ENCODE data around the gene SF3B5.
A peak's percentile ranks its signal among the peaks of the same experiment; 100 is the strongest.
"Not testable (repeated sequence)": the region's sequence is repeated elsewhere in the genome, so short reads cannot be mapped to it uniquely, and the experiment has no call there.

SF3B5 gene

DNA sequence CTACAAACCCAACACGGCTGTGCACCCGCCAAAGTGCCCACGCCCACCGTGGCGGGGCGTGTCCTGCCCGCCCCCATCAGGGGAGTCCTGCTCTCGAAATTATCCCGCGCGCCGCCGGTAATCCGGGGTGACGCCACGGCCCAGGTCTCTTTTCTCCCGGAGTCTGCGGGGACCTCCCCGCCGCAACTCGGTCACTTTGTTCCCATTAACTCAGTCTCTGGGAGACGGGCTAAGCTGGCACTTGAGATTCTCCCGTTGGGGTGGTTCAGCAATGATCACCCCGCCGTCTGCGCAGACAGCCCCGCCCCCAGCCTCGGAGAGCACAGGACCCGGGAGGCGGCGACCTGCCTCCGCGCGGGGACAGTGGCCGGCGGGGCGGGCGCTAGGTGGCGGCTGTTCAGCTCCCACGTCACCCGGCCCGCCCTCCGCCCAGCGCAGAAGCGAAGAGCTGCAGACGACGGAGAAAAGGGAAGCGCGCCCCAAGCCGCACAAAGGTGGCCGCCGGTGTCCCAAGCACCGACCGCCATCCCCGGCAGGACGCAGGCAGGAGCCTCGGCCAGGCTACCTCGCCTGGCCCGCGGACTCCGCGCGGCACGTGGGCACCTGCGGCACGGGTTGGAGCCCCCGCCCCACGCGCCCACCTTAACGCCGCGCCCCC, 31.5 kb downstream of the SF3B5 start:
- peak; percentile 85 for DNase-seq (ENCODE audit: low spot score)

DNA sequence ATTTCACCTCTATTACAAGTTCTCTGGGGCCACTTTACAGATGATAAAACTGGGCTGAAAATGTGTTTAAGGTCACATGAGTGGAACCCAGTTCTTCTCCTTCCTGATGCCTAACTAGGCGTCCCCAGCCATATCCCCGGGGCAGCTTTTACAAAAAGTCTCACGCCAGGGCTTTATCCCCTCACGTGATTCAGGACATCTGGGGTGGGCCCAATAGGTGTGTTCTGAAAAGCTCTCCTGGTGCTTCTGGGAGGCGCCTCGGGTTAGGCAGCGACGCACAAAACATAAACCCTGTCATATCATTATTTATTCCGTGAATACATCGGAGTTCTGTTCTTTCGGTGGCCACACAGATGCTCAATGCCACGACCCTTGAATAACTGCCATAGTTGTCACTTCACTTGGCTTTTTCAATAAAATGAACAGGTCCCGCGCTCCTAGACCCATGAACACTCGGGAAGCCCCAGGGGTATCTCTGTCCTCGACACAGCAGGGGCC, 32.1 kb downstream of the SF3B5 start:
- no peak for DNase-seq (ENCODE audit: low spot score)

DNA sequence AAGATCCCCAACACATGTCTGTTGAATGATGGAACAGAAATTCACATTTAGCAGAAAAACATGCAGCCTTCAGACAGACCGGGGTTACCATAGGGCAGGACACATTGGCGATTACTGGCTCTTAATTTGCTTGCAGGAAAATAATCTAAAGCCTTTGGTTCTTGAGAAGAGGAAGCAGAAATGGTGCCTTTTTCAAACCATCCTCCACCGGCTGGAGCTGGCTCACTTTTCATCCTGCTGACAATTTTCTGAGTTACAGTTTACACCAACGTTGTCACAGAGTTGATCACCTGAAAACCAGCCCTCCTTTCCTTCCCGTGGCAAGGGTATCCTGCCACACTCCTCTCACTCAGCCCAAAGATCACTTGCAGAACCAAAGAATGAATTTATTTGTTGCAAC, 32.6 kb downstream of the SF3B5 start:
- no peak for DNase-seq (ENCODE audit: low spot score)

DNA sequence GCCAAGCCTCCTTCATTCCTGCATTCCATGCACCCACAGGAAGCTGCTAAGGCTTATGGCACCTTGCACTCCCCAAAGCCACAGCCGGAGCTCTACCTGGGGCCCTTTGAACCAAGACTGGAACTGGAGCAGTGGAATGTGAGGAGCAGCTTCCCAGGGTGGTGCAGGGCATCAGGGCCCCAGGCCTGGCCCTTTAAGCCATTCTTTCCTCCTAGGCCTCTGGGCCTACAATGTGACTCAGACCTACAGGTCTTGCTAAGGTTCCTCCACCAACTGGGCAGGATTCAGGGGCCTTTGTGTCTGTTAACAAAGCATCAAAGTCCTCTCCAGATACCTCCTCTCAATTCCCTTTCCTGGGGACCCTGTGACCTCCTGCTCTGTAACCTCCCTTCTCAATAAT, 36.2 kb downstream of the SF3B5 start:
- no peak for DNase-seq (ENCODE audit: low spot score)

DNA sequence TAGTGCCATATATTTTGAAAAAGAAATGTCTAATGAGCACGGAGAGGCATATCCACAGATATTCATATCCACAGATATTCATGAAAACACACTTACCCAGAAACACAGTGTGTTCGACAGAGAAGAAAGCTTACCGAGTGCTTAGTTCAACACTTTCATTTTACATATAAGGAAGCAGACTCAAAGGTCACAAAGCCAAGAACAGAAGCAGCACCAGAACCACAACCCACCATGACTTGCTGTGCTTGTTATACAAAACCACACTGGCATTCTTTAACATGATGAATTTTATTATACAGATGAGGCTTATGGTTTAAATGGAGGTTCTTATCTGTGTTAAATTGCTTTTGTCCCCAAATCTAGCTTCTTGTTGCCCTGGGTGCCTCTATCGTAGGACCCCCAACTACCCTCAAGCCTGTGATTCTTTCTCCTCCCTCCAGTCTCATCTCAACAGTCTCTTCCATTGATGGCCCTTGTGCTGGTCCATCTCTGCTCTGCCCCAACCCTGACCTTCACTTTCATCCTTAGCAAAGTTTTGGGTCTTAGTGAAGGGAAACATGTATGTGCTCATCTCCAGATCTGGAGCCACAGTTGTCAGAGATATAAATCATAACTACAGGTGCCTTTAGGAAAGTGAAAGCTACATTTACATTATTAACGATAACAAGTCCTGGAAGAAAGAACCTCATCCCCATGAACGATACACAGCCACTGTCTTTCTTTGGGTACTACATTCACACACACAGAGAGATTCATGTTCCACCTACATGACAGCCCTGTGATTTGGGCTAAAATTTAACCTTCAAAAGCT, 40.0 kb downstream of the SF3B5 start:
- DNase-seq (ENCODE audit: low spot score), result no peak

DNA sequence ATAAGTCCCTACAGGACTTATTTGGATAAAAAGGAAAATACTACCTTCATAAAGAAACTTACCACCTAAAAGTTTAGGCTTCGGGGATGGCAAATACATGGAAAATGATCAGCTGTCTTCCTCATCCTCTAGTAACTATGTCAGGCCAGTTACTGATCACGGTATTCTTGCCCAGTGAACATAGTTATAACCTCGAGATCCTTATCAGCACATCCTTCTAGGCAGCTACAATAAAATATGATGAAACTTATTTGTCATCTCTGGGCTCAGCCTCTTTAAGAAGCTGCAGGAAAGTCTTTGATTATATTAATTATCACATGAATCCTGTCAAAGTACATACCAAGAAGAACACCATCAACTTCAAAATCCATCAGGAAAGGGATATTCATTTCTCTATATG, 41.8 kb downstream of the SF3B5 start:
- DNase-seq (ENCODE audit: low spot score), result no peak

DNA sequence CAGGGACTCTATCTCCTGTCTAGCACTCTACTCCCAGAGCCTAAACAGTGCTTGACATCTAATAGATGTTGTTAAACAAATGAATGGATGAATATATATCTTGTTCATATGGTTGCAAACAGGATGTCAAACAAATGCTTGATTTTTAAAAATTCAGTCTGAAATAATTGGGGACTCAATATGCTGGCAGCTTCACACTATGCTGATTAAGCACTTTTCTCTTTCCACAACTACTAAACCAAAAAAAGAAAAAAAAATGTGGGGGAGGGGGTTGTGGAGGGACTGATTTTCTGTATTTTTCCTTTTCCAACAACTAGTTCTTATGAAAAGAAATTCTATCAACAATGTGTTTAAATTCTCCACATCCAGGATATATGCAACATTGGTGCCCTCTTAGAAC, 42.9 kb downstream of the SF3B5 start:
- no peak for DNase-seq (ENCODE audit: low spot score)

DNA sequence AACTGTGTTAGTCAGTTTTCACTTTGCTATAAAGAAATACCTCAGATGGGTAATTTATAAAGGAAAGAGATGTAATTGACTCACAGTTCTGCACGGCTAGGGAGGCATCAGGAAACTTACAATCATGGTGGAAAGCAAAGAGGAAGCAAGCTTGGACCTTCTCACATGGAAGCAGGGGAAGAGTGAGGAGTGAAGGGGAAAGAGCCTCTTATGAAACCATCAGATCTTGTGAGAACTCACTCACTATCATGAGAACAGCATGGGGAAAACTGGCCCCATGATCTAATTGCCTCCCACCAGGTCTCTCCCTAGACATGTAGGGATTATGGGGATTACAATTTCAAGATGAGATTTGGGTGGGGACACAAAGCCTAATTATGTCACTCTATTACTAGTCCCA, 46.0 kb downstream of the SF3B5 start:
- no peak for DNase-seq (ENCODE audit: low spot score)

DNA sequence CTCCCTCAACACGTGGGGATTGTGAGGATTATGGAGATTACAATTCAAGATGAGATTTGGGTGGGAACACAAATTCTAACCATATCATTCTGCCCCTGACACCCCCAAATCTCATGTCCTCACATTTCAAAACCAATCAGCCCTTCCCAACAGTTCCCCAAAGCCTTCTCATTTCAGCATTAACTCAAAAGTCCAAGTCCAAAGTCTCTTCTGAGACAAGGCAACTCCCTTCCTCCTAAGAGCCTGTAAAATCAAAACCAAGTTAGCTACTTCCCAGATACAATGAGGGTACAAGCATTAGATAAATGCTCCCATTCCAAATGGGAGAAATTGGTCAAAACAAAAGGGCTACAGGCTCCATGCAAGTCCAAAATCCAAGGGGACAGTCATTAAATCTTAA, 47.7 kb downstream of the SF3B5 start:
- DNase-seq (ENCODE audit: low spot score), result no peak

DNA sequence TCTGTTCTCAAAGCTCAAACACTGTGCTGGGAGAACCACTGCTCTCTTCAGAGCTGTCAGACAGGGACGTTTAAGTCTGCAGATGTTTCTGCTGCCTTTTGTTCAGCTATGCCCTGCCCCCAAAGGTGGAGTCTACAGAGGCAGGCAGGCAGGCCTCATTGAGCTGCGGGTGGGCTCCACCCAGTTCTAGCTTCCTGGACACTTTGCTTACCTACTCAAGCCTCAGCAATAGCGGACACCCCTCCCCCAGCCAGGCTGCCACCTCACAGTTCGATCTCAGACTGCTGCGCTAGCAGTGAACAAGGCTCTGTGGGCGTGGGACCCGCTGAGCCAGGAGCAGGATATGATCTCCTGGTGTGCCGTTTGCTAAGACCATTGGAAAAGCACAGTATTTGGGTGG, 48.7 kb downstream of the SF3B5 start:
- DNase-seq (ENCODE audit: low spot score), result not testable (repeated sequence)

DNA sequence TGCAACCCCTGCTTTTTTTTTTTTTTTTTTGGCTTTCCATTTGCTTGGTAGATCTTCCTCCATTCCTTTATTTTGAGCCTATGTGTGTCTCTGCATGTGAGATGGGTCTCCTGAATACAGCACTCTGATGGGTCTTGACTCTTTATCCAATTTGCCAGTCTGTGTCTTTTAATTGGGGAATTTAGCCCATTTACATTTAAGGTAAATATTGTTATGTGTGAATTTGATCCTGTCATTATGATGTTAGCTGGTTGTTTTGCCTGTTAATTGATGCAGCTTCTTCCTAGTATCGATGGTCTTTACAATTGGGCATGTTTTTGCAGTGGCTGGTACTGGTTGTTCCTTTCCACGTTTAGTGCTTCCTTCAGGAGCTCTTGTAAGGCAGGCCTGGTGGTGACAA, 50.4 kb downstream of the SF3B5 start:
- not testable (repeated sequence) for DNase-seq (ENCODE audit: low spot score)
